ENCODE data around the gene ZNF134. TPM values are rescaled to one million over a fixed set of nuclear protein-coding genes. Genes with fewer than 3 reads are reported as not detected.

ZNF134 gene
- total and polyA plus RNA-seq, 2 donors (not counting 3 experiments of a cell fraction or from before 2014, with no cell fraction given): 6.4 to 12.3 TPM

- intact Hi-C loops (cut with micrococcal nuclease): no loop called here
- H3K36me3 ChIP-seq (ENCODE audit: control insufficient read depth in 2 of 2, extremely low read depth in 1 of 2, insufficient read depth in 2 of 2, low read length in 2 of 2): no peaks in the 10 kb centered on the region
- BruUV-seq (replicated peaks): no TSS peak
These were observed 39.6 kb downstream of the ZNF134 start for GRCh38 chr19:57653689-57654088.

More at GRCh38 chr19:57653689-57654088, 39.6 kb downstream of the ZNF134 start:
- Histone ChIP-seq H3K4me3 (replicated peaks in 1 of 3; ENCODE audit: insufficient read depth in 1 of 3, low read depth in 1 of 3, low read length in 3 of 3) (no peak overlapping the region), H3K9me3 (replicated peaks; ENCODE audit: control insufficient read depth, insufficient read depth, low read length) (no peaks in the 10 kb centered on the region), H3K79me2 (ENCODE audit: control insufficient read depth, insufficient read depth, low read length) (no peaks in the 10 kb centered on the region), H3K27me3 (ENCODE audit: control insufficient read depth in 2 of 2, insufficient read depth in 2 of 2, low read length in 2 of 2) (no peaks in the 10 kb centered on the region), H2AFZ (ENCODE audit: low read depth, low read length) (no peak overlapping the region), H3K27ac (ENCODE audit: insufficient read depth, low read depth, low read length) (no peak overlapping the region), H3K4me1 (ENCODE audit: control insufficient read depth, extremely low read depth, insufficient read depth, low read length) (no peaks in the 10 kb centered on the region), H3K9me1 (replicated peaks; ENCODE audit: control insufficient read depth, extremely low read depth, insufficient read depth, low read length) (no peaks in the 10 kb centered on the region), H4K20me1 (replicated peaks; ENCODE audit: control insufficient read depth, extremely low read depth, insufficient read depth, low read length) (no peaks in the 10 kb centered on the region), H3K9ac (replicated peaks; ENCODE audit: extremely low read depth, insufficient read depth, low read length) (no peak overlapping the region), H3K4me2 (ENCODE audit: insufficient read depth, low read length) (no peak overlapping the region)
- POLR2A ChIA-PET: no interaction called here
- FAIRE-seq: no peak
- DNase-seq (ENCODE audit: low read depth, low spot score): no peak
- TF ChIP-seq POLR2A (IDR thresholded peaks at IDR 0.05; ENCODE audit: low read depth, low read length) (no peak), POLR2AphosphoS5 (IDR thresholded peaks at IDR 0.05; ENCODE audit: insufficient read depth, low read depth, low read length) (no peak), GATA2 (IDR thresholded peaks at IDR 0.05; ENCODE audit: insufficient read depth, insufficient read length, low read depth, low read length) (no peak), MYC (IDR thresholded peaks at IDR 0.05; ENCODE audit: low read depth, low read length) (no peak), CTCF (IDR thresholded peaks at IDR 0.05; ENCODE audit: extremely low read depth in 1 of 2, insufficient read depth in 1 of 2, low read depth in 1 of 2, low read length in 2 of 2) (no peak)
- TF ChIP-seq, protein P1, sequence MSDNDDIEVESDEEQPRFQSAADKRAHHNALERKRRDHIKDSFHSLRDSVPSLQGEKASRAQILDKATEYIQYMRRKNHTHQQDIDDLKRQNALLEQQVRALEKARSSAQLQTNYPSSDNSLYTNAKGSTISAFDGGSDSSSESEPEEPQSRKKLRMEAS (IDR thresholded peaks at IDR 0.05; ENCODE audit: insufficient read depth, insufficient read length): no peak
- dilution Hi-C loops (cut with MboI; ENCODE audit: extremely low pct_ligation_motif_present, low sequenced_read_pairs): no loop called here
- CTCF ChIA-PET: no interaction called here
